ENCODE data around the gene AMPH. TPM values are rescaled to one million over a fixed set of nuclear protein-coding genes. Genes with fewer than 3 reads are reported as not detected.

Gene AMPH
- total RNA-seq, 1 experiment from 2014 or later = not detected

GRCh38 chr7:38506756-38507155 is 124.4 kb downstream of the AMPH start:
- Histone ChIP-seq H3K27me3 (ENCODE audit: insufficient read depth, low read length) (peaks cover 30% of the 10 kb centered on the region), H3K4me1 (ENCODE audit: control insufficient read depth in 1 of 2, insufficient read depth in 2 of 2, low read length in 2 of 2) (no peaks in the 10 kb centered on the region), H3K4me3 (replicated peaks in 1 of 2; ENCODE audit: low read depth in 1 of 2, low read length in 2 of 2) (no peak overlapping the region), H3K9ac (ENCODE audit: low read length) (no peak overlapping the region), H3K4me2 (ENCODE audit: low read length) (no peak overlapping the region), H4K20me1 (ENCODE audit: insufficient read depth) (no peaks in the 10 kb centered on the region), H3K79me2 (ENCODE audit: insufficient read depth, low read length) (no peaks in the 10 kb centered on the region), H2AFZ (ENCODE audit: low read depth, low read length, poor library complexity, severe bottlenecking) (no peak overlapping the region), H3K27ac (ENCODE audit: low read depth, low read length) (no peak overlapping the region), H3K9me2 (ENCODE audit: insufficient read depth) (no peaks in the 10 kb centered on the region), H3K36me3 (ENCODE audit: control insufficient read depth in 1 of 2, insufficient read depth in 2 of 2, low read length in 2 of 2) (no peaks in the 10 kb centered on the region), H3K9me3 (ENCODE audit: control insufficient read depth in 1 of 2, insufficient read depth in 1 of 2, low read depth in 1 of 2, low read length in 2 of 2) (no peaks in the 10 kb centered on the region)
- no peak for ATAC-seq
- intact Hi-C loops (cut with micrococcal nuclease) = no loop called here
- no peak for DNase-seq (ENCODE audit: low read depth, low spot score)
- RAD21 ChIA-PET (ENCODE audit: low non-redundant PET in 1 of 2, low total read pairs in 2 of 2, uncharacterized antibody in 2 of 2, unreplicated experiment in 2 of 2) = no interaction called here
- POLR2A ChIA-PET = no interaction called here
- CTCF ChIA-PET = no interaction called here
- TF ChIP-seq ZFX (IDR thresholded peaks at IDR 0.05) (no peak), CTCF (IDR thresholded peaks at IDR 0.05 in 2 of 3, conservative IDR thresholded peaks at IDR 0.05 in 1 of 3; ENCODE audit: borderline replicate concordance in 1 of 3, insufficient read depth in 1 of 3, low read depth in 2 of 3, low read length in 2 of 3) (no peak), JUND (IDR thresholded peaks at IDR 0.05) (no peak), ZNF274 (IDR thresholded peaks at IDR 0.05; ENCODE audit: low read depth, low read length) (no peak), ELF1 (IDR thresholded peaks at IDR 0.05; ENCODE audit: borderline replicate concordance, low read depth) (no peak), RAD21 (IDR thresholded peaks at IDR 0.05; ENCODE audit: low read depth) (no peak), SIN3A (IDR thresholded peaks at IDR 0.05; ENCODE audit: low read depth) (no peak)
- BruUV-seq (replicated peaks) = no TSS peak

GRCh38 chr7:38506004-38506403 is 125.2 kb downstream of the AMPH start:
- DNase-seq (ENCODE audit: low read depth, low spot score) (no peak), ATAC-seq (no peak)
- Histone ChIP-seq H2AFZ (ENCODE audit: low read depth, low read length, poor library complexity, severe bottlenecking) (no peak overlapping the region), H3K4me2 (ENCODE audit: low read length) (no peak overlapping the region), H3K36me3 (ENCODE audit: control insufficient read depth in 1 of 2, insufficient read depth in 2 of 2, low read length in 2 of 2) (no peaks in the 10 kb centered on the region), H3K9me2 (ENCODE audit: insufficient read depth) (no peaks in the 10 kb centered on the region), H4K20me1 (ENCODE audit: insufficient read depth) (no peaks in the 10 kb centered on the region), H3K4me1 (ENCODE audit: control insufficient read depth in 1 of 2, insufficient read depth in 2 of 2, low read length in 2 of 2) (no peaks in the 10 kb centered on the region), H3K9me3 (ENCODE audit: control insufficient read depth in 1 of 2, insufficient read depth in 1 of 2, low read depth in 1 of 2, low read length in 2 of 2) (no peaks in the 10 kb centered on the region), H3K27me3 (ENCODE audit: insufficient read depth, low read length) (peaks cover 30% of the 10 kb centered on the region), H3K9ac (ENCODE audit: low read length) (no peak overlapping the region), H3K4me3 (replicated peaks in 1 of 2; ENCODE audit: low read depth in 1 of 2, low read length in 2 of 2) (no peak overlapping the region), H3K79me2 (ENCODE audit: insufficient read depth, low read length) (no peaks in the 10 kb centered on the region), H3K27ac (ENCODE audit: low read depth, low read length) (no peak overlapping the region)
- BruUV-seq (replicated peaks) = no TSS peak
- intact Hi-C loops (cut with micrococcal nuclease) = no loop called here
- TF ChIP-seq ATF3 (IDR thresholded peaks at IDR 0.05) (no peak), POLR2A (IDR thresholded peaks at IDR 0.05; ENCODE audit: borderline replicate concordance, extremely low read depth, insufficient read depth, insufficient read length) (no peak), POLR2AphosphoS5 (IDR thresholded peaks at IDR 0.05; ENCODE audit: low read depth, low read length) (no peak), CBX3 (IDR thresholded peaks at IDR 0.05; ENCODE audit: low read depth) (no peak), YY1 (IDR thresholded peaks at IDR 0.05; ENCODE audit: extremely low read depth, insufficient replicate concordance, low read depth, low read length) (no peak), MAX (IDR thresholded peaks at IDR 0.05) (no peak), SIN3A (IDR thresholded peaks at IDR 0.05; ENCODE audit: low read depth) (no peak)
- ChIA-PET CTCF (no interaction called here), POLR2A (no interaction called here), RAD21 (ENCODE audit: low non-redundant PET in 1 of 2, low total read pairs in 2 of 2, uncharacterized antibody in 2 of 2, unreplicated experiment in 2 of 2) (no interaction called here)

Data from HCT116 (cell line).